Measurements from ENCODE around the gene ABCA1.

DNA sequence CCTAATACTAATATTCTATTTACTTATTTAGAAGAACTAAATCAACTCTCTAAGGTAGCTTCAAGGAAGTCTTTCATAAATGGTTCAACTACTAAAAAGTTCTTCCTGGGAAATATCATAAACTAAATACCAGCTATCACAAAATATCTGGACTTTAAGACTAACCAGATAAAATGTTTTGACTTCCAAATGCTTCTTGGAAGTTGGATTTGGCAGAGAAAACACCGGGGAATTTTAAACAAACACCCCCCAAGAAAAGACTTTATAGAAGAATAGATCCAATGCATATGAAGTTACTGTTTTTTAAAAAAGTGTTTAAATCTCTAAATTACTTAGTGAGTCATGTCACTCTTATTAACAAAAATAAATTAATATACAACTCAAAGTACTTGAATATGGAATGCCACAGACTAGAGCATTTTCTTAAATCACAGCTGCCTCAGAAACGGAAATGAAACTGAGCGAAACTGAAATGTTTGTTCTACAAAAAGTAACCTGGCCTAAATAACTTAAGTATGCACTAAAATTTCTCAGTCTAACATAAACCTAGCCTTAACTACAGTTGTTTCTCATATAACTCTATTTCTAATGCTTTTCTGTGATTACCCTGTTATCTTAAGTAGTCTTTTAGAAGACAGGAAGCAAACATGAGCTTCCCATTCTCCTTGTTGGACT lies 6.8 kb downstream of the ABCA1 start:
- TF ChIP-seq, protein P1, sequence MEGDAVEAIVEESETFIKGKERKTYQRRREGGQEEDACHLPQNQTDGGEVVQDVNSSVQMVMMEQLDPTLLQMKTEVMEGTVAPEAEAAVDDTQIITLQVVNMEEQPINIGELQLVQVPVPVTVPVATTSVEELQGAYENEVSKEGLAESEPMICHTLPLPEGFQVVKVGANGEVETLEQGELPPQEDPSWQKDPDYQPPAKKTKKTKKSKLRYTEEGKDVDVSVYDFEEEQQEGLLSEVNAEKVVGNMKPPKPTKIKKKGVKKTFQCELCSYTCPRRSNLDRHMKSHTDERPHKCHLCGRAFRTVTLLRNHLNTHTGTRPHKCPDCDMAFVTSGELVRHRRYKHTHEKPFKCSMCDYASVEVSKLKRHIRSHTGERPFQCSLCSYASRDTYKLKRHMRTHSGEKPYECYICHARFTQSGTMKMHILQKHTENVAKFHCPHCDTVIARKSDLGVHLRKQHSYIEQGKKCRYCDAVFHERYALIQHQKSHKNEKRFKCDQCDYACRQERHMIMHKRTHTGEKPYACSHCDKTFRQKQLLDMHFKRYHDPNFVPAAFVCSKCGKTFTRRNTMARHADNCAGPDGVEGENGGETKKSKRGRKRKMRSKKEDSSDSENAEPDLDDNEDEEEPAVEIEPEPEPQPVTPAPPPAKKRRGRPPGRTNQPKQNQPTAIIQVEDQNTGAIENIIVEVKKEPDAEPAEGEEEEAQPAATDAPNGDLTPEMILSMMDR (conservative IDR thresholded peaks at IDR 0.05 in 1 of 2, IDR thresholded peaks at IDR 0.05 in 1 of 2; ENCODE audit: low read depth in 1 of 2, low read length in 2 of 2), result no peak
- no peak for TF ChIP-seq EZH2 (IDR thresholded peaks at IDR 0.05; ENCODE audit: low read length, missing control alignments)

Data from fibroblast of lung (primary cell).